ENCODE measurements around the gene ACOT7. TPM values are rescaled to one million over a fixed set of nuclear protein-coding genes. Genes with fewer than 3 reads are reported as not detected.

The ACOT7 gene
- total RNA-seq, 1 experiment from 2014 or later, result 70.2 TPM

DNA sequence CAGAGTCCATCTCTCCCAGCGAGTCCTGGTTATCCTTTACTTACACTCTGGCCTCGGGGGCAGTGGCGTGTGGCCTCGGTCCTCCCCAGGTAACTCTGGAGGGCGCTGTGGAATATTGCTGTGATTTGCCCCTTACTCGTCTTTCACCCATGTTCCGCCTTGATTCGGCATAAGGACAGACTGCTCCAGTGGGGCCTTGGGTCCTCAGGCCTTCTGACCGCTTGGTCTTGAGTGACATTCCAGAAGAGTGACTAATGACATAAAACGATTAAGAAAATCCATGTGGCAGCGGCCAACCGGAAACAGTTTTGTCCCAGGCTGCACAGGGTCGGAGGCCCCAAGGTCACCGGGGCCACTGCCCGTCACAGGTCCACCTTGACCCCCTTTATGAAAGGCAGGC is 168.8 kb downstream of the ACOT7 start:
- Histone ChIP-seq H3K9me2 (ENCODE audit: insufficient read depth) (no peaks in the 10 kb centered on the region), H3K36me3 (ENCODE audit: low read depth) (no peaks in the 10 kb centered on the region), H3K27ac (no peak overlapping the region), H3K9me3 (ENCODE audit: insufficient read depth, low read depth) (no peaks in the 10 kb centered on the region), H3K4me1 (replicated peaks; ENCODE audit: insufficient read depth) (peaks cover 44% of the 10 kb centered on the region), H4K20me1 (ENCODE audit: insufficient read depth) (no peaks in the 10 kb centered on the region; the same call in 1 of the 2 replicates), H2AFZ (no peak overlapping the region), H3K27me3 (ENCODE audit: insufficient read depth, low read depth) (no peaks in the 10 kb centered on the region), H3F3A (ENCODE audit: insufficient read depth, low read depth) (peaks cover 27% of the 10 kb centered on the region), H3K4me2 (no peak overlapping the region), H3K79me2 (ENCODE audit: low read depth) (no peaks in the 10 kb centered on the region), H3K4me3 (no peak overlapping the region)
- intact Hi-C loops (cut with micrococcal nuclease; ENCODE audit: unreplicated experiment), result loop anchor here (10.0 kb wide), 1 partner anchor 390 kb away; the partner anchor contains the start of gene PHF13
- TF ChIP-seq CTCF (conservative IDR thresholded peaks at IDR 0.05) (no peak), EZH2 (IDR thresholded peaks at IDR 0.05; ENCODE audit: low read depth) (no peak)
- peak; percentile 40 to 54 for DNase-seq
- no TSS peak for BruUV-seq (replicated peaks)
- ChIA-PET CTCF (interaction anchor here (0.9 to 1.0 kb wide), 2 partner anchors 18 to 20 kb away, joined by 5 to 11 read pairs; no protein-coding TSS in a partner anchor), POLR2A (ENCODE audit: unreplicated experiment) (no interaction called here)

DNA sequence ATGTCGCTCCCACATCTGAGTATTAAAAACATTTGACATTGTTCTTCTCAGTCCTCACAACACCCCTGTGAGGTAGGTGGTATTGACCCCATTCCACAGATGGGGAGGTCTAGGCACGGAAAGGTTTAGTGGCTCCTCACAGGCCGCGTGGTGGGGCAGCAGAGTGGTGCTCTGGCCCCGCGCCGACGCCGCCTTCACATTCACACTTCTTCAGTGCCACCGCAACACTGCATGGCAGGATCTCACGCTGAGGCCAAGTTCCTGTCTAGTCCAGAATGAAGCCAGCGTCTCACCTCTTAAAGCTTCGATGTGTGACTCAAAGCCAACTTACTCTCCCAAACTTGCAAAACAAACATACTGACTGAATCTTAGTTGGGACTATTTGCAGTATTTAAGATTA is 169.9 kb downstream of the ACOT7 start:
- H3K4me3 ChIP-seq, result no peak overlapping the region
- ChIA-PET POLR2A (ENCODE audit: unreplicated experiment) (no interaction called here), CTCF (interaction anchor here (0.9 to 1.0 kb wide), 2 partner anchors 17 to 19 kb away, joined by 5 to 11 read pairs; no protein-coding TSS in a partner anchor)
- H3K27me3 ChIP-seq (ENCODE audit: insufficient read depth, low read depth), result no peaks in the 10 kb centered on the region
- H4K20me1 ChIP-seq (ENCODE audit: insufficient read depth), result no peaks in the 10 kb centered on the region; the same call in 1 of the 2 replicates
- BruUV-seq (replicated peaks), result TSS peak; percentile 16
- H3K4me2 ChIP-seq, result no peak overlapping the region
- no peak for DNase-seq
- no peak overlapping the region for H3K27ac ChIP-seq
- TF ChIP-seq EZH2 (IDR thresholded peaks at IDR 0.05; ENCODE audit: low read depth), result no peak
- no peak for TF ChIP-seq CTCF (conservative IDR thresholded peaks at IDR 0.05)
- H2AFZ ChIP-seq, result no peak overlapping the region
- peaks cover 38% of the 10 kb centered on the region for H3F3A ChIP-seq (ENCODE audit: insufficient read depth, low read depth)
- no peaks in the 10 kb centered on the region for H3K79me2 ChIP-seq (ENCODE audit: low read depth)
- no peaks in the 10 kb centered on the region for H3K9me2 ChIP-seq (ENCODE audit: insufficient read depth)
- peaks cover 55% of the 10 kb centered on the region for H3K4me1 ChIP-seq (replicated peaks; ENCODE audit: insufficient read depth)
- intact Hi-C loops (cut with micrococcal nuclease; ENCODE audit: unreplicated experiment), result loop anchor here (10.0 kb wide), 1 partner anchor 391 kb away; the partner anchor contains the start of gene PHF13
- no peaks in the 10 kb centered on the region for H3K9me3 ChIP-seq (ENCODE audit: insufficient read depth, low read depth)
- no peaks in the 10 kb centered on the region for H3K36me3 ChIP-seq (ENCODE audit: low read depth)

- H3F3A ChIP-seq (ENCODE audit: insufficient read depth, low read depth), result peaks cover 38% of the 10 kb centered on the region
- H3K27me3 ChIP-seq (ENCODE audit: insufficient read depth, low read depth), result no peaks in the 10 kb centered on the region
- ChIA-PET POLR2A (ENCODE audit: unreplicated experiment) (interaction anchor here (0.6 kb wide), 1 partner anchor 295 kb away, joined by 3 read pairs; no protein-coding TSS in a partner anchor), CTCF (no interaction called here)
- H3K9me3 ChIP-seq (ENCODE audit: insufficient read depth, low read depth), result no peaks in the 10 kb centered on the region
- peak in 1 of 2 experiments; percentile 63 for DNase-seq
- H3K4me2 ChIP-seq, result peak overlapping the region; percentile 23; the same call in 1 of the 2 replicates
- H4K20me1 ChIP-seq (ENCODE audit: insufficient read depth), result no peaks in the 10 kb centered on the region; the same call in 1 of the 2 replicates
- H3K79me2 ChIP-seq (ENCODE audit: low read depth), result no peaks in the 10 kb centered on the region
- BruUV-seq (replicated peaks), result no TSS peak
- H3K4me1 ChIP-seq (replicated peaks; ENCODE audit: insufficient read depth), result peaks cover 58% of the 10 kb centered on the region
- no peaks in the 10 kb centered on the region for H3K36me3 ChIP-seq (ENCODE audit: low read depth)
- no peak overlapping the region for H2AFZ ChIP-seq
- H3K9me2 ChIP-seq (ENCODE audit: insufficient read depth), result no peaks in the 10 kb centered on the region
- H3K4me3 ChIP-seq, result no peak overlapping the region
- no peak overlapping the region; the same call in 1 of the 2 replicates for H3K27ac ChIP-seq
- intact Hi-C loops (cut with micrococcal nuclease; ENCODE audit: unreplicated experiment), result loop anchor here (10.0 kb wide), 1 partner anchor 392 kb away; the partner anchor contains the start of gene PHF13
- TF ChIP-seq EZH2 (IDR thresholded peaks at IDR 0.05; ENCODE audit: low read depth) (no peak), CTCF (conservative IDR thresholded peaks at IDR 0.05) (no peak)
These were observed 170.9 kb downstream of the ACOT7 start for GRCh38 chr1:6222636-6223035.
